ENCODE results near the gene SLFNL1. TPM values are rescaled to one million over a fixed set of nuclear protein-coding genes. Genes with fewer than 3 reads are reported as not detected.

SLFNL1 gene
- polyA plus RNA-seq, 3 donors: 0.04 to 0.11 TPM; not detected in 1

- H3K9me3 Mint-ChIP-seq: no peaks in the 10 kb centered on the region
- peaks cover 46 to 61% of the 10 kb centered on the region in 2 donors for H3K36me3 Mint-ChIP-seq
- no peak overlapping the region for H3K4me2 ChIP-seq (replicated peaks; ENCODE audit: extremely low read depth, low read length, poor library complexity, severe bottlenecking)
Observed at GRCh38 chr1:41015897-41016470, 5.5 kb downstream of the SLFNL1 start.

GRCh38 chr1:41015281-41015896, 6.1 kb downstream of the SLFNL1 start:
- no peak overlapping the region for H2AFZ ChIP-seq (ENCODE audit: insufficient read depth, low read depth, low read length, poor library complexity, severe bottlenecking)
- H3K9ac ChIP-seq (ENCODE audit: insufficient read depth, low read length, poor library complexity, severe bottlenecking): no peak overlapping the region
- Mint-ChIP-seq H3K27ac (peak overlapping the region in 1 of 7 donors; percentile 60), H3K4me3 (no peak overlapping the region), H3K9me3 (no peaks in the 10 kb centered on the region), H3K36me3 (peaks cover 52 to 67% of the 10 kb centered on the region in 2 donors), H3K27me3 (ENCODE audit: low read depth in 3 of 3) (peaks cover 0 to 1% (median 0%) of the 10 kb centered on the region in 3 donors), H3K4me1 (peaks cover 10% of the 10 kb centered on the region)
- no peaks in the 10 kb centered on the region for H3K79me2 ChIP-seq (ENCODE audit: insufficient read depth, low read length)
- TF ChIP-seq CTCF (IDR thresholded peaks at IDR 0.05): no peak
- intact Hi-C loops (cut with micrococcal nuclease): no loop called here
- no peak for DNase-seq
- no peak overlapping the region for H3K4me3 ChIP-seq (replicated peaks in 1 of 3; ENCODE audit: low read depth in 2 of 3, low read length in 3 of 3)
- peaks cover 29 to 55% of the 10 kb centered on the region in 2 donors for H3K36me3 ChIP-seq (replicated peaks in 1 of 2; ENCODE audit: control insufficient read depth in 1 of 2, insufficient read depth in 2 of 2, low read length in 2 of 2)
- H3K27me3 ChIP-seq (ENCODE audit: control insufficient read depth in 2 of 2, insufficient read depth in 2 of 2, low read length in 2 of 2): no peaks in the 10 kb centered on the region
- no peak overlapping the region for H3K27ac ChIP-seq (ENCODE audit: low read depth in 1 of 2, low read length in 2 of 2)
- 66% methylated on average over 4 of the region's 5 CpGs for WGBS (ENCODE audit: insufficient coverage)
- no peaks in the 10 kb centered on the region for H3K9me3 ChIP-seq (replicated peaks in 1 of 2; ENCODE audit: control insufficient read depth in 1 of 2, insufficient read depth in 1 of 2, low read length in 2 of 2)
- no peaks in the 10 kb centered on the region for H4K20me1 ChIP-seq (ENCODE audit: insufficient read depth, low read length)
- no peak overlapping the region for H3K4me2 ChIP-seq (replicated peaks; ENCODE audit: extremely low read depth, low read length, poor library complexity, severe bottlenecking)
- peaks cover 9 to 10% of the 10 kb centered on the region in 2 donors for H3K4me1 ChIP-seq (ENCODE audit: control insufficient read depth in 1 of 2, insufficient read depth in 2 of 2, low read length in 2 of 2)

More at GRCh38 chr1:41015897-41016470, 5.5 kb downstream of the SLFNL1 start:
- Mint-ChIP-seq H3K4me3 (no peak overlapping the region), H3K4me1 (peaks cover 10% of the 10 kb centered on the region), H3K27me3 (ENCODE audit: low read depth in 3 of 3) (peaks cover 0 to 1% (median 0%) of the 10 kb centered on the region in 3 donors), H3K27ac (peak overlapping the region in 2 of 7 donors; percentile 13 to 64)
- Histone ChIP-seq H3K27ac (ENCODE audit: low read depth in 1 of 2, low read length in 2 of 2) (no peak overlapping the region), H4K20me1 (ENCODE audit: insufficient read depth, low read length) (no peaks in the 10 kb centered on the region), H3K36me3 (replicated peaks in 1 of 2; ENCODE audit: control insufficient read depth in 1 of 2, insufficient read depth in 2 of 2, low read length in 2 of 2) (peaks cover 23 to 49% of the 10 kb centered on the region in 2 donors), H2AFZ (ENCODE audit: insufficient read depth, low read depth, low read length, poor library complexity, severe bottlenecking) (no peak overlapping the region), H3K27me3 (ENCODE audit: control insufficient read depth in 2 of 2, insufficient read depth in 2 of 2, low read length in 2 of 2) (no peaks in the 10 kb centered on the region), H3K79me2 (ENCODE audit: insufficient read depth, low read length) (no peaks in the 10 kb centered on the region), H3K4me1 (ENCODE audit: control insufficient read depth in 1 of 2, insufficient read depth in 2 of 2, low read length in 2 of 2) (peaks cover 9 to 10% of the 10 kb centered on the region in 2 donors), H3K9me3 (replicated peaks in 1 of 2; ENCODE audit: control insufficient read depth in 1 of 2, insufficient read depth in 1 of 2, low read length in 2 of 2) (no peaks in the 10 kb centered on the region), H3K9ac (ENCODE audit: insufficient read depth, low read length, poor library complexity, severe bottlenecking) (no peak overlapping the region), H3K4me3 (replicated peaks in 1 of 3; ENCODE audit: low read depth in 2 of 3, low read length in 3 of 3) (no peak overlapping the region)
- WGBS (ENCODE audit: insufficient coverage): 88% methylated on average over 13 of the region's 13 CpGs
- no peak for TF ChIP-seq CTCF (IDR thresholded peaks at IDR 0.05)
- intact Hi-C loops (cut with micrococcal nuclease): no loop called here
- DNase-seq: no peak

Data from CD14-positive monocyte (primary cell).